SK-N-SH (cell line): ENCODE results near the gene TCF19. TPM values are rescaled to one million over a fixed set of nuclear protein-coding genes. Genes with fewer than 3 reads are reported as not detected.

Source experiments
- CTCF ChIA-PET: fragments of 300-600, 350-600 bp; formaldehyde crosslinking; extraction: SDS; loops from one replicate; lab custom pipeline; 2021; lab: Yijun Ruan, JAX
- POLR2A ChIA-PET: fragments of 350-600 bp; sonication (Branson Sonifier 250); formaldehyde crosslinking; extraction: SDS; loops from one replicate; lab custom pipeline; 2020; ENCODE audit warnings: antibody characterized with exemption, inconsistent platforms; lab: Yijun Ruan, JAX
- DNase-seq: peaks from one replicate; pipeline ENCODE4 v3.0.0; 2012
- H2AFZ ChIP-seq: fragments of 200-600 bp; sonication (generic); 2 replicates; pipeline ENCODE4 v1.8.1; 2016; ENCODE audit warnings: antibody characterized with exemption, mild to moderate bottlenecking, low read depth
- H3F3A ChIP-seq: fragments of 200-600 bp; sonication (generic); replicated peaks from 2 replicates; pipeline ENCODE3; 2016; ENCODE audit warnings: antibody characterized with exemption, mild to moderate bottlenecking; ENCODE audit not compliant: insufficient read depth
- H3K27ac ChIP-seq, 2 experiments: fragments of 200-500 bp in 1 of 2; fragments of 200-600 bp in 1 of 2; sonication (Bioruptor generic) in 1 of 2; sonication (generic), shearing (Covaris generic) in 1 of 2; 2 replicates each; pipeline versions ENCODE4 v1.5.1 to v1.6.1; 2014 to 2016; ENCODE audit warnings: low read depth in 2 of 2, inconsistent platforms in 1 of 2, low read length in 1 of 2, mild to moderate bottlenecking in 1 of 2, mixed read lengths in 1 of 2
- H3K27me3 ChIP-seq: fragments of 200-600 bp; sonication (generic), shearing (Covaris generic); 2 replicates; pipeline ENCODE4 v1.6.1; 2016; ENCODE audit warnings: mixed run types; ENCODE audit not compliant: insufficient read depth
- H3K36me3 ChIP-seq, 2 experiments: fragments of 200-500 bp in 1 of 2; fragments of 200-600 bp in 1 of 2; sonication (Bioruptor generic) in 1 of 2; sonication (generic) in 1 of 2; replicated peaks in 1 of 2; 2 replicates each; pipeline versions ENCODE3 to v1.5.1; 2014 to 2016; ENCODE audit warnings: low read length in 1 of 2, mild to moderate bottlenecking in 1 of 2; ENCODE audit not compliant: insufficient read depth in 2 of 2, control insufficient read depth in 1 of 2
- H3K4me1 ChIP-seq, 2 experiments: fragments of 200-500 bp in 1 of 2; fragments of 200-600 bp in 1 of 2; sonication (Bioruptor generic) in 1 of 2; sonication (generic), shearing (Covaris generic) in 1 of 2; 2 replicates each; pipeline versions ENCODE4 v1.5.1 to v1.6.1; 2014 to 2016; ENCODE audit warnings: low read depth in 1 of 2, low read length in 1 of 2, mixed run types in 1 of 2; ENCODE audit not compliant: insufficient read depth in 2 of 2, control insufficient read depth in 1 of 2
- H3K4me2 ChIP-seq: fragments of 200-600 bp; sonication (generic), shearing (Covaris generic); 2 replicates; pipeline ENCODE4 v1.6.1; 2017; ENCODE audit warnings: mixed run types
- H3K4me3 ChIP-seq, 2 experiments: fragments of 200-500 bp in 1 of 2; fragments of 200-600 bp in 1 of 2; sonication (Bioruptor generic) in 1 of 2; sonication (generic), shearing (Covaris generic) in 1 of 2; 2 replicates each; pipeline versions ENCODE4 v1.5.1 to v1.8.1; 2014 to 2016; ENCODE audit warnings: low read depth in 2 of 2, inconsistent platforms in 1 of 2, low read length in 1 of 2, mild to moderate bottlenecking in 1 of 2, mixed read lengths in 1 of 2, moderate library complexity in 1 of 2
- H3K79me2 ChIP-seq: fragments of 200-600 bp; sonication (generic); 2 replicates; pipeline ENCODE4 v1.8.1; 2017; ENCODE audit warnings: mild to moderate bottlenecking; ENCODE audit not compliant: insufficient read depth
- H3K9ac ChIP-seq: fragments of 200-600 bp; sonication (generic); 2 replicates; pipeline ENCODE4 v1.6.1; 2017; ENCODE audit warnings: mixed run types
- H3K9me2 ChIP-seq: fragments of 200-600 bp; sonication (generic); 2 replicates; pipeline ENCODE4 v1.6.1; 2017; ENCODE audit warnings: mixed run types
- H3K9me3 ChIP-seq: fragments of 200-600 bp; sonication (generic); 2 replicates; pipeline ENCODE4 v1.6.1; 2017; ENCODE audit warnings: mixed run types, mild to moderate bottlenecking, moderate library complexity
- H4K20me1 ChIP-seq: fragments of 200-600 bp; sonication (generic); 2 replicates; pipeline ENCODE4 v1.6.1; 2017; ENCODE audit warnings: mild to moderate bottlenecking, mixed run types; ENCODE audit not compliant: insufficient read depth
- ELF1 ChIP-seq: IDR thresholded peaks from 2 replicates; pipeline ENCODE4 v1.4.0; 2012
- FOXJ3 ChIP-seq: sonication (generic); formaldehyde crosslinking; IDR thresholded peaks from 2 replicates; pipeline ENCODE4 v1.5.1; 2020; ENCODE audit warnings: mild to moderate bottlenecking, missing genetic modification reagents
- GATA2 ChIP-seq: sonication (generic); formaldehyde crosslinking; IDR thresholded peaks from 2 replicates; pipeline ENCODE4 v1.5.0; 2020; ENCODE audit warnings: mild to moderate bottlenecking, missing genetic modification reagents
- JUND ChIP-seq: IDR thresholded peaks from 2 replicates; pipeline ENCODE4 v1.4.0; 2012
- MAX ChIP-seq: IDR thresholded peaks from 2 replicates; pipeline ENCODE4 v1.4.0; 2012; ENCODE audit warnings: low read depth
- MXI1 ChIP-seq: IDR thresholded peaks from 2 replicates; pipeline ENCODE4 v1.6.1; 2012; ENCODE audit warnings: mild to moderate bottlenecking, low read depth, low read length, improper control_type of control experiment
- NFIC ChIP-seq: IDR thresholded peaks from 2 replicates; pipeline ENCODE4 v1.4.0; 2012; ENCODE audit warnings: borderline replicate concordance
- PBX3 ChIP-seq: IDR thresholded peaks from 2 replicates; pipeline ENCODE4; 2012
- POLR2AphosphoS5 ChIP-seq: IDR thresholded peaks from 2 replicates; pipeline ENCODE4 v1.6.1; 2012; ENCODE audit warnings: low read depth, low read length
- RCOR1 ChIP-seq: fragments of 150-350 bp; IDR thresholded peaks from 2 replicates; pipeline ENCODE4 v1.6.1; 2017; ENCODE audit warnings: antibody characterized with exemption, low read length
- REST ChIP-seq: IDR thresholded peaks from 2 replicates; pipeline ENCODE4 v1.6.1; 2012; ENCODE audit warnings: mild to moderate bottlenecking, low read depth, low read length, moderate library complexity
- RFX5 ChIP-seq: IDR thresholded peaks from 2 replicates; pipeline ENCODE4 v1.6.1; 2012; ENCODE audit warnings: mild to moderate bottlenecking, improper control_type of control experiment, low read length
- TCF12 ChIP-seq: IDR thresholded peaks from 2 replicates; pipeline ENCODE4 v1.4.0; 2012
- TEAD4 ChIP-seq: IDR thresholded peaks from 2 replicates; pipeline ENCODE4 v1.4.0; 2012; ENCODE audit warnings: mild to moderate bottlenecking, borderline replicate concordance; ENCODE audit not compliant: insufficient read depth
- USF1 ChIP-seq: IDR thresholded peaks from 2 replicates; pipeline ENCODE4 v1.4.0; 2012; ENCODE audit warnings: low read depth, borderline replicate concordance
- YY1 ChIP-seq: IDR thresholded peaks from 2 replicates; pipeline ENCODE4 v1.4.0; 2012; ENCODE audit warnings: low read depth, mild to moderate bottlenecking
- WGBS: methylation state at CpG from one replicate; pipeline ENCODE4 v1.1.6; 2017; ENCODE audit warnings: low lambda C conversion rate; 5-methylcytosine and 5-hydroxymethylcytosine counted together
- polyA plus RNA-seq, 3 experiments: library from polyadenylated mRNA; depleted of rRNA; stranded (reverse); fragments of >200 nt; gene quantifications; 2 replicates each; pipeline ENCODE4 v1.2.3, GENCODE V29; 2012

Gene TCF19
- polyA plus RNA-seq, 1 of the 3 experiments (the other 2 are of a cell fraction), result 9.3 TPM

- Histone ChIP-seq H3F3A (peaks cover 3% of the 10 kb centered on the region), H4K20me1 (0 out of 2 replicates have a peak, but pooled peaks cover 3% of the 10 kb centered on the region), H3K27ac (peak overlapping the region in 1 of 2 experiments; percentile 61; a peak in 2 of 4 replicates), H3K4me3 (no peak overlapping the region), H3K9me2 (no peaks in the 10 kb centered on the region), H3K79me2 (peaks cover 4% of the 10 kb centered on the region; the same call in 1 of the 2 replicates), H2AFZ (no peak overlapping the region), H3K4me2 (peak overlapping the region; percentile 75; the same call in 1 of the 2 replicates), H3K36me3 (no peaks in the 10 kb centered on the region), H3K9me3 (no peaks in the 10 kb centered on the region), H3K9ac (peak overlapping the region; percentile 21; the same call in 1 of the 2 replicates), H3K27me3 (no peaks in the 10 kb centered on the region), H3K4me1 (peaks cover 2 to 8% of the 10 kb centered on the region in 2 experiments; a peak in 2 of 4 replicates)
- ChIA-PET POLR2A (no interaction called here), CTCF (interaction anchor here (1.0 to 2.0 kb wide), 3 partner anchors 69 to 244 kb away, joined by 3 to 4 read pairs (median 4); no protein-coding TSS in a partner anchor)
- DNase-seq, result peak; percentile 48
- 39% methylated on average over 16 of the region's 16 CpGs for WGBS
- no peak for TF ChIP-seq REST
- peak; percentile 18; the same call in 1 of the 2 replicates for TF ChIP-seq POLR2AphosphoS5
- TF ChIP-seq NFIC, result peak; percentile 95
- no peak for TF ChIP-seq RCOR1
- TF ChIP-seq PBX3, result peak; percentile 40; the same call in 1 of the 2 replicates
- no peak for TF ChIP-seq ELF1
- no peak for TF ChIP-seq YY1
- no peak for TF ChIP-seq JUND
- TF ChIP-seq USF1, result peak; percentile 69; the same call in 1 of the 2 replicates
- no peak for TF ChIP-seq FOXJ3 (CRISPR knock-in tag)
- peak; percentile 61; the same call in 1 of the 2 replicates for TF ChIP-seq TCF12
- peak; percentile 91 for TF ChIP-seq MAX
- no peak for TF ChIP-seq GATA2 (CRISPR knock-in tag)
- no peak for TF ChIP-seq TEAD4
- peak; percentile 30; the same call in 1 of the 2 replicates for TF ChIP-seq MXI1
- TF ChIP-seq RFX5, result no peak
Observed at GRCh38 chr6:31122791-31123706, 35.3 kb upstream of the TCF19 start.
